MCF 10A (cell line): ENCODE data around the gene CASP3. TPM values are rescaled to one million over a fixed set of nuclear protein-coding genes. Genes with fewer than 3 reads are reported as not detected.
A peak's percentile ranks its signal among the peaks of the same experiment; 100 is the strongest.

Experiments used
- BruUV-seq: library from RNA; stranded (reverse); fragments of 400-500 nt; replicated peaks from 2 replicates; lab custom pipeline; 2021; lab: Mats Ljungman, UMichigan
- CTCF ChIA-PET: fragments of 300-600 bp; sonication (Branson Sonifier 250); formaldehyde crosslinking; extraction: SDS; loops from one replicate; lab custom pipeline; 2021; ENCODE audit warnings: antibody characterized with exemption, inconsistent platforms; lab: Yijun Ruan, JAX
- POLR2A ChIA-PET: fragments of 300-600, 350-650 bp; sonication (Branson Sonifier 250); formaldehyde crosslinking; extraction: SDS; loops from one replicate; lab custom pipeline; 2020; ENCODE audit warnings: antibody characterized with exemption, inconsistent platforms; lab: Yijun Ruan, JAX
- DNase-seq: peaks from one replicate; pipeline ENCODE4 v3.0.0-alpha.2; 2018; ENCODE audit not compliant: unreplicated experiment
- H3K27ac Mint-ChIP-seq: one replicate; pipeline ENCODE4 v1.8.0; 2022; ENCODE audit warnings: mild to moderate bottlenecking, low read depth, mixed read lengths; ENCODE audit not compliant: unreplicated experiment
- H3K27me3 Mint-ChIP-seq: one replicate; pipeline ENCODE4 v1.8.0; 2022; ENCODE audit warnings: mixed read lengths; ENCODE audit not compliant: insufficient read depth, unreplicated experiment
- H3K36me3 Mint-ChIP-seq: one replicate; pipeline ENCODE4 v1.8.0; 2022; ENCODE audit warnings: mild to moderate bottlenecking, moderate library complexity, mixed read lengths; ENCODE audit not compliant: insufficient read depth, unreplicated experiment
- H3K4me1 Mint-ChIP-seq: one replicate; pipeline ENCODE4 v1.8.0; 2022; ENCODE audit warnings: mixed read lengths; ENCODE audit not compliant: insufficient read depth, unreplicated experiment
- H3K4me3 Mint-ChIP-seq: one replicate; pipeline ENCODE4 v1.8.0; 2022; ENCODE audit warnings: mild to moderate bottlenecking, moderate library complexity, mixed read lengths; ENCODE audit not compliant: unreplicated experiment
- H3K9me3 Mint-ChIP-seq: one replicate; pipeline ENCODE4 v1.8.0; 2022; ENCODE audit warnings: mixed read lengths; ENCODE audit not compliant: unreplicated experiment
- intact Hi-C: fragments of 100-400 bp; cut with micrococcal nuclease; formaldehyde crosslinking; loops from 2 replicates; pipeline ENCODE4 v1.14.1; 2022
- total RNA-seq: library from RNA; stranded (reverse); gene quantifications from 2 replicates; pipeline ENCODE4 v1.2.3, GENCODE V29; 2022
- TF ChIP-seq, protein P1 (sequence below): fragments of 200-600 bp; IDR thresholded peaks from one replicate; pipeline ENCODE4 v1.8.0; 2022; ENCODE audit warnings: antibody characterized with exemption, mild to moderate bottlenecking; ENCODE audit not compliant: unreplicated experiment

Gene CASP3
- total RNA-seq, 1 experiment from 2014 or later: 27.4 TPM

DNA sequence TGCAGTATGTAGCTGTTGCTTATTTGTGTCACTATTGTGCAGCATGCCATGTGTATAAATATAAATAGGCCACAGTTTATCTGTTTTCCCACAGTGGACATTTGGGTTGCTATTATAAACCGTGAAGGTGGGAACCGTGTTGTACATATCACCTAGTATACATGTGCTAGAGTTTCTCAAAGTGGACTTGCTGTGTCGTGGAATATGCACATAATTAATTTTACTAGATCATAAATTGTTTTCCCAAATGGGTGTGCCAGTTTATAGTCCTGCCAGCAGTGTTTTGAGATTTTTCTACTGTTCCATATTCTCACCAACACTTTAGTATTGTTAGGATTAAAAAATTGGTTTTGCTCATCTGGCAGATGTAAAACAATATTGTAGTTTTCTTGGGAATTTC is 38.8 kb upstream of the CASP3 start:
- no peaks in the 10 kb centered on the region for H3K9me3 Mint-ChIP-seq
- H3K4me1 Mint-ChIP-seq: peaks cover 24% of the 10 kb centered on the region
- peak overlapping the region; percentile 83 for H3K27ac Mint-ChIP-seq
- no peak for DNase-seq
- TF ChIP-seq, protein P1, sequence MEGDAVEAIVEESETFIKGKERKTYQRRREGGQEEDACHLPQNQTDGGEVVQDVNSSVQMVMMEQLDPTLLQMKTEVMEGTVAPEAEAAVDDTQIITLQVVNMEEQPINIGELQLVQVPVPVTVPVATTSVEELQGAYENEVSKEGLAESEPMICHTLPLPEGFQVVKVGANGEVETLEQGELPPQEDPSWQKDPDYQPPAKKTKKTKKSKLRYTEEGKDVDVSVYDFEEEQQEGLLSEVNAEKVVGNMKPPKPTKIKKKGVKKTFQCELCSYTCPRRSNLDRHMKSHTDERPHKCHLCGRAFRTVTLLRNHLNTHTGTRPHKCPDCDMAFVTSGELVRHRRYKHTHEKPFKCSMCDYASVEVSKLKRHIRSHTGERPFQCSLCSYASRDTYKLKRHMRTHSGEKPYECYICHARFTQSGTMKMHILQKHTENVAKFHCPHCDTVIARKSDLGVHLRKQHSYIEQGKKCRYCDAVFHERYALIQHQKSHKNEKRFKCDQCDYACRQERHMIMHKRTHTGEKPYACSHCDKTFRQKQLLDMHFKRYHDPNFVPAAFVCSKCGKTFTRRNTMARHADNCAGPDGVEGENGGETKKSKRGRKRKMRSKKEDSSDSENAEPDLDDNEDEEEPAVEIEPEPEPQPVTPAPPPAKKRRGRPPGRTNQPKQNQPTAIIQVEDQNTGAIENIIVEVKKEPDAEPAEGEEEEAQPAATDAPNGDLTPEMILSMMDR: no peak
- TSS peak; percentile 89 for BruUV-seq
- H3K4me3 Mint-ChIP-seq: peak overlapping the region; percentile 43
- intact Hi-C loops: loop anchor here (1.0 to 2.0 kb wide), 2 partner anchors 39 to 46 kb away; partner anchors contain the start of genes CASP3, CENPU and PRIMPOL
- ChIA-PET CTCF (interaction anchor here (0.6 to 1.9 kb wide), 3 partner anchors 46 to 424 kb away, joined by 3 to 7 read pairs (median 3); no protein-coding TSS in a partner anchor), POLR2A (interaction anchor here (0.9 to 3.1 kb wide), 4 partner anchors 9 to 41 kb away, joined by 3 to 15 read pairs (median 4); partner anchors contain the start of genes CASP3 and PRIMPOL)
- H3K36me3 Mint-ChIP-seq: peaks cover 30% of the 10 kb centered on the region
- no peaks in the 10 kb centered on the region for H3K27me3 Mint-ChIP-seq

DNA sequence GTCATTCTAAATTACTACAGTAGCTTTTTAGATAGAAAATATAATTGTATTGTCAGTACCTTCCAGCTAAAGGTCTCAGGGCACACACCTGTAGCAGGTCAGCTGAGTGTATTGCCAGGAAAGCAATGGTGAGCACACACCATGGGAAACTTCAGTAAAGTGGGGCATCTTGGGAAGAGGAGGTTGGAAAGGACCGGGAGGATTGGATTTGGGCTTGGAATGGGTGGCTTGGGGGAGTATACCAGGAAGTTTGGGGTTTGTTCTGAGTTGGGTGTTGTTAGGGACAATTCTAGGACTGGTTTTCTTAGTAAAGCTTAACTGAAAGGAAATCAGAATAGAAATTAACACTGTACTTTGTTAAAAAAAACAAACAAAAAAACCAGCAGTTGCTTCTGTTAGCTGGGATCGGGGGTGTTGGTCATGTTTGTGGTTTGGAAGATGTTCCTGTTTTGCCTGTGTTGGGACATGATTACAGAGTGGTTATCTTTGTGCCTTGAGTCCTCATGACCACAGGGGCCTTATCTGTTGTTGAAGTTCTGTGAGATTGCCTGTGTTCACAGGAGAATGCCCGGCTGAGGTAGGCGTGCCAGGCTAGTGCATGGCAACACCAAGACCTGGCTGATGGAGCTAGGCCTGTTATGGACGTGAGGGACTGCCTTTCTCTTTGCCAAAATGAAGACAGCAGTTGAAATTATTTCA is 35.4 kb upstream of the CASP3 start:
- peaks cover 35% of the 10 kb centered on the region for H3K4me1 Mint-ChIP-seq
- H3K27me3 Mint-ChIP-seq: no peaks in the 10 kb centered on the region
- peak overlapping the region; percentile 82 for H3K27ac Mint-ChIP-seq
- ChIA-PET CTCF (interaction anchor here (0.6 to 1.4 kb wide), 3 partner anchors 35 to 412 kb away, joined by 3 to 6 read pairs (median 3); partner anchors contain the start of gene PRIMPOL), POLR2A (interaction anchor here (1.6 to 2.8 kb wide), 3 partner anchors 11 to 49 kb away, joined by 5 to 9 read pairs (median 6); partner anchors contain the start of genes CASP3, CENPU and PRIMPOL)
- peaks cover 20% of the 10 kb centered on the region for H3K36me3 Mint-ChIP-seq
- intact Hi-C loops: no loop called here
- no peak for DNase-seq
- no TSS peak for BruUV-seq
- no peaks in the 10 kb centered on the region for H3K9me3 Mint-ChIP-seq
- TF ChIP-seq, protein P1: no peak
- no peak overlapping the region for H3K4me3 Mint-ChIP-seq

DNA sequence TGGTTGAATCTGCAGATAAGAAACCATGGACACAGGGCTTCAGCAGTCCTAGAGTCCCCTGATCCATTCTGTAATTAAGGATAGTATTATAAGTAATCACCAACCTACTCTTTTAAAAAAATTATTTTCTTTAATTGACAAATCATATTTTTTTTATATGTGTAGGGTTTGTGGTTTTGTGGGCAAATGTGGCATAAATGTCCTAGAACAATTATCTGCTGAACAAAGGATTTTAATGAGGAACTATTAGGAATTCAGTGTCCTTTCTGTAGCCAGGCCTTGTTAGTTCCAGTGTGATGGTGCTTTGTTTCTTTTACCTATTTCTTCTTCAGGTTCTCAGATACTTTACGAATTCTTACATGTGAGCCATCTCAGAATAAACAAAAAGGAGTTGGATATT is 32.7 kb upstream of the CASP3 start:
- Mint-ChIP-seq H3K27ac (peak overlapping the region; percentile 74), H3K4me1 (peaks cover 19% of the 10 kb centered on the region), H3K27me3 (no peaks in the 10 kb centered on the region), H3K36me3 (peaks cover 16% of the 10 kb centered on the region), H3K4me3 (no peak overlapping the region), H3K9me3 (no peaks in the 10 kb centered on the region)
- CTCF ChIA-PET: no interaction called here
- TF ChIP-seq, protein P1: no peak
- no TSS peak for BruUV-seq
- POLR2A ChIA-PET: interaction anchor here (1.8 kb wide), 1 partner anchor 14 kb away, joined by 5 read pairs; no protein-coding TSS in a partner anchor
- no peak for DNase-seq
- intact Hi-C loops: no loop called here

DNA sequence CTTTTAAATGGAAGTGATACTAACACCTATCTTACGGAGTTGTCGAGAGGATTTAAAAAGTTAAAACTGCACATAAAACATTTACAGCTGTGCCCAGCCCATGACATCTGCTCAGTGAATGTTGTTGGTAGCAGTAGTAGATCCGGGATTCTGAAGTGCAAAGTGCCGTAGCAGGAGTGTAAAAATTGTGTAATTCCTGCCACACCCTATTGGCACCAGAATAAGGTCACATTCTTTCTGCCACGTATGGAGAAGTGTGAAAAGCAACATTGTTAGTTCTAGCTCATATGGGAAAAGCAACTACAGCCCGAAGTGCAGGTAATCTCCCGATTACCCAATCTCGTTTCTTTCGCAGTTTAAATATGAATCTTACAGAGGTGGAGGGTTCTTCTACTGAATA is 31.5 kb upstream of the CASP3 start:
- TF ChIP-seq, protein P1: no peak
- BruUV-seq: no TSS peak
- H3K27me3 Mint-ChIP-seq: no peaks in the 10 kb centered on the region
- no peaks in the 10 kb centered on the region for H3K9me3 Mint-ChIP-seq
- CTCF ChIA-PET: no interaction called here
- peak; percentile 67 for DNase-seq
- H3K27ac Mint-ChIP-seq: peak overlapping the region; percentile 74
- POLR2A ChIA-PET: interaction anchor here (0.6 to 1.0 kb wide), 3 partner anchors 9 to 53 kb away, joined by 3 to 4 read pairs (median 4); partner anchors contain the start of gene CENPU
- peak overlapping the region; percentile 21 for H3K4me3 Mint-ChIP-seq
- H3K36me3 Mint-ChIP-seq: peaks cover 16% of the 10 kb centered on the region
- intact Hi-C loops: no loop called here
- H3K4me1 Mint-ChIP-seq: peaks cover 19% of the 10 kb centered on the region
